Measurements from ENCODE around the gene CNTROB.

DNA sequence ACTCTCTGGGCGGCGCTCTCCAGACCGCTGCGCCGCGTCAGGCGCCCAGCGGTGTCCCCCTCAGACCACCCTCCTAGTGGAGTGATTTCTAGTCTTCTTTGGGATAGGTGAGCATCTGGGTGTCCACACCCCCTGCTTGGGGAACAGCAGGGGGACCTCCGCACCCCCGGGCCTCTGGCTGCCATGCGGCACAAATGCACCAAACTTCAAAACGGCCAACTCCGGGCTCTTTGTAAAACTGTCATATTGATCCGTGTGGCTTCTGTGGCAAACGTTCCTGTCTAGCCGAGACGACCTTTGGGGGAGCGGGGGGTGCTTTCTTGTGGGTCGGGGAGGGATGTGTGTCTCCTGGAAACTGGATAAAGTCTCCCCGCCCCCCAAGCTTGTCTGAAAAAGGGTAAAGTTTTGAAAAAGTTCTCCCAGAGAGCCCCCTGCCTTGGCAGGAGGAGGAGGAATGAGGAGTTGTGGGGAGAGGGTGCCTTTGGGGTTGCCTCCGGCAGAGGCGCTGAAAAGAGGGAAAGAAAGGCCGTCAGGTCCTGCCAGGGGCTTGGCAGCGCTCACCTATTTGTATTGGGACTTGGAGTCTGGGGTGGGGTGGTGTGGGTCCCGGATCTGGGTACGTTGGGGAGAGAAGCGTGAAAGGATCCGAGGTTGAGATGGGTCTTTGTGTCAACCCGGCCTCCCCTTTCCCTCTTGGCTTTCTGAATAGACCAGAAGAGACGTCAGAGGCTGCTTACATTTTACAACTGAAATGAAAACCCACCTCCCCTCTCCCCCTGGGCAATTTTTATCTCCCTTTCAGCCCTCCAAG, 45.6 kb upstream of the CNTROB start:
- TF ChIP-seq, protein P1, sequence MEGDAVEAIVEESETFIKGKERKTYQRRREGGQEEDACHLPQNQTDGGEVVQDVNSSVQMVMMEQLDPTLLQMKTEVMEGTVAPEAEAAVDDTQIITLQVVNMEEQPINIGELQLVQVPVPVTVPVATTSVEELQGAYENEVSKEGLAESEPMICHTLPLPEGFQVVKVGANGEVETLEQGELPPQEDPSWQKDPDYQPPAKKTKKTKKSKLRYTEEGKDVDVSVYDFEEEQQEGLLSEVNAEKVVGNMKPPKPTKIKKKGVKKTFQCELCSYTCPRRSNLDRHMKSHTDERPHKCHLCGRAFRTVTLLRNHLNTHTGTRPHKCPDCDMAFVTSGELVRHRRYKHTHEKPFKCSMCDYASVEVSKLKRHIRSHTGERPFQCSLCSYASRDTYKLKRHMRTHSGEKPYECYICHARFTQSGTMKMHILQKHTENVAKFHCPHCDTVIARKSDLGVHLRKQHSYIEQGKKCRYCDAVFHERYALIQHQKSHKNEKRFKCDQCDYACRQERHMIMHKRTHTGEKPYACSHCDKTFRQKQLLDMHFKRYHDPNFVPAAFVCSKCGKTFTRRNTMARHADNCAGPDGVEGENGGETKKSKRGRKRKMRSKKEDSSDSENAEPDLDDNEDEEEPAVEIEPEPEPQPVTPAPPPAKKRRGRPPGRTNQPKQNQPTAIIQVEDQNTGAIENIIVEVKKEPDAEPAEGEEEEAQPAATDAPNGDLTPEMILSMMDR (IDR thresholded peaks at IDR 0.05 in 4 of 5, conservative IDR thresholded peaks at IDR 0.05 in 1 of 5), result peak in 1 of 5 experiments; percentile 10
- no peak for TF ChIP-seq POLR2A (IDR thresholded peaks at IDR 0.05)
